Lower leg skin (tissue), 4 donors: ENCODE results near the gene FNDC3B. TPM values are rescaled to one million over a fixed set of nuclear protein-coding genes. Genes with fewer than 3 reads are reported as not detected.

Source experiments
- DNase-seq, 2 donors: peaks; one replicate each; pipeline ENCODE4 v3.0.0-alpha.2; 2019; ENCODE audit warnings: low spot score in 2 of 2
- H3K4me3 ChIP-seq: fragments of 200-600 bp; sonication (generic); 2 replicates; pipeline ENCODE4 v1.5.1; 2017; ENCODE audit warnings: mild to moderate bottlenecking, low read depth; ENCODE audit not compliant: poor library complexity, severe bottlenecking
- CTCF ChIP-seq, 3 donors: fragments of 450-650 bp; IDR thresholded peaks; one replicate each; pipeline ENCODE4 v1.5.1; 2016; ENCODE audit warnings: antibody characterized with exemption in 3 of 3, mild to moderate bottlenecking in 3 of 3, moderate library complexity in 2 of 3
- POLR2A ChIP-seq, 2 donors: fragments of 450-650 bp; IDR thresholded peaks; one replicate each; pipeline ENCODE4 v1.6.1; 2016 to 2017; ENCODE audit warnings: antibody characterized with exemption in 2 of 2, mild to moderate bottlenecking in 1 of 2, moderate library complexity in 1 of 2
- WGBS, 2 donors: methylation state at CpG; one replicate each; pipeline ENCODE4 v1.1.5; 2018; 5-methylcytosine and 5-hydroxymethylcytosine counted together
- intact Hi-C: fragments of 100-400 bp; cut with DNase I; formaldehyde crosslinking; loops from one replicate; pipeline ENCODE4 v1.15.0; 2023; ENCODE audit warnings: low total_unique reads
- total RNA-seq, 4 donors: library from RNA; depleted of rRNA; stranded (reverse); fragments of >200 nt; gene quantifications; one replicate each; pipeline ENCODE4 v1.1.0, GENCODE V29; 2016

FNDC3B gene
- total RNA-seq, 4 donors from 2014 or later, result 22.9 to 39.3 (median 23.2) TPM

GRCh38 chr3:172182797-172183196 is 143.4 kb downstream of the FNDC3B start:
- DNase-seq, result no peak
- WGBS, 2 donors, result 33 to 41% methylated on average over 2 of the region's 2 CpGs
- H3K4me3 ChIP-seq, result no peak overlapping the region
- TF ChIP-seq CTCF (IDR thresholded peaks at IDR 0.05) (no peak), POLR2A (IDR thresholded peaks at IDR 0.05) (no peak)
- intact Hi-C loops, result no loop called here

GRCh38 chr3:172184106-172184822 is 144.9 kb downstream of the FNDC3B start:
- no peak overlapping the region for H3K4me3 ChIP-seq
- no peak for DNase-seq
- intact Hi-C loops, result no loop called here
- TF ChIP-seq CTCF (IDR thresholded peaks at IDR 0.05) (no peak), POLR2A (IDR thresholded peaks at IDR 0.05) (no peak)
- WGBS, 2 donors, result 95 to 97% methylated on average over 3 of the region's 3 CpGs

- intact Hi-C loops, result no loop called here
- DNase-seq, result no peak
- 41 to 58% methylated on average over 2 of the region's 2 CpGs for WGBS, 2 donors
- TF ChIP-seq CTCF (IDR thresholded peaks at IDR 0.05) (no peak), POLR2A (IDR thresholded peaks at IDR 0.05) (no peak)
- H3K4me3 ChIP-seq, result no peak overlapping the region
These were observed 146.5 kb downstream of the FNDC3B start for GRCh38 chr3:172185907-172186306.

GRCh38 chr3:172186607-172187006 is 147.2 kb downstream of the FNDC3B start:
- intact Hi-C loops, result no loop called here
- 95 to 96% methylated on average over 4 of the region's 4 CpGs for WGBS, 2 donors
- DNase-seq, result no peak
- H3K4me3 ChIP-seq, result no peak overlapping the region
- no peak for TF ChIP-seq CTCF (IDR thresholded peaks at IDR 0.05)
- no peak for TF ChIP-seq POLR2A (IDR thresholded peaks at IDR 0.05)

GRCh38 chr3:172187511-172187910 is 148.1 kb downstream of the FNDC3B start:
- no peak overlapping the region for H3K4me3 ChIP-seq
- TF ChIP-seq POLR2A (IDR thresholded peaks at IDR 0.05) (no peak), CTCF (IDR thresholded peaks at IDR 0.05) (no peak)
- 94 to 97% methylated on average over 6 of the region's 6 CpGs for WGBS, 2 donors
- intact Hi-C loops, result no loop called here
- no peak for DNase-seq

- TF ChIP-seq POLR2A (IDR thresholded peaks at IDR 0.05), result no peak
- TF ChIP-seq CTCF (IDR thresholded peaks at IDR 0.05), result no peak
- no peak for DNase-seq
- no peak overlapping the region for H3K4me3 ChIP-seq
- intact Hi-C loops, result no loop called here
- 96 to 98% methylated on average over 11 of the region's 11 CpGs for WGBS, 2 donors
These were observed 149.1 kb downstream of the FNDC3B start for GRCh38 chr3:172188511-172188910.
